ENCODE measurements around the gene ZNF888. TPM values are rescaled to one million over a fixed set of nuclear protein-coding genes. Genes with fewer than 3 reads are reported as not detected.

ZNF888 gene
- polyA plus RNA-seq, 2 of the 4 experiments (the other 2 are of a cell fraction): not detected

DNA sequence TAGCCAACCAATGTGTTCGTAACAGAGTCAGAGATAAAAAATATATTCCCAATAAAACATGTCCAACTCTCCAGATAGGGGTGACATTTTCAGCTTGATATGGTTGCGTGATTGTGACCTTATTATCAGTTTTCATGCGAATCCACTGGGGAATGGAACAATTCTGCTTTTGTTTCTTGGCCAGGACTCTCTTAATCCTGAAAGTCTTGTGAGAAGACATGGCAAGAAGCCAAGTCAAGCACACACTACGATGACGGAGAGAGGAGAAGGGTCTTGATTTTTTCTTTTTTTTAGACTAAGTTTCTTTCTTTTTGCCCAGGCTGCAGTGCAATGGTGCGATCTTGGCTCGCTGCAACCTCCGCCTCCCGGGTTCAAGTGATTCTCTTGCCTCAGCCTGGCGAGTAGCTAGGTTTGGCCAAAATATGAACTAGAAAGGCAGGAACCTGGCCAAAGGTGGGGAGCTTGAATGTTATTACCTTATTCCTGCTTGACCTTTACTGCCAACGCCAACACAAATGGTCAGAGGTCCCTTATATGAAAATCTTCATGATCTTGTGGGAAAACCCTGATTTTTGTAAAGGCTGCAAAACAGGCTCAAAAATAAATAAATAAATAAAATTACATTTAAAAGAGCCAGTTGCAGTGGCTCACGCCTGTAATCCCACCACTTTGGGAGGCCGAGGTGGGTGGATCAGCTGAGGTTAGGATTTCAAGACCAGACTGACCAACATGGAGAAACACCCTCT lies 25.0 kb upstream of the ZNF888 start:
- H3K27ac ChIP-seq: no peak overlapping the region
- ATAC-seq (no peak), DNase-seq (ENCODE audit: low read depth in 1 of 2, low spot score in 1 of 2) (no peak), FAIRE-seq (no peak)
- no peak overlapping the region for H3K4me3 ChIP-seq
- ChIA-PET POLR2A (no interaction called here), CTCF (interaction anchor here (0.6 kb wide), 1 partner anchor 804 kb away, joined by 3 read pairs; no protein-coding TSS in a partner anchor)
- H3K4me1 ChIP-seq: no peaks in the 10 kb centered on the region
- 53% methylated on average over 13 of the region's 13 CpGs for WGBS (ENCODE audit: missing lambda C conversion rate)
- peaks cover 68% of the 10 kb centered on the region for H3K9me3 ChIP-seq
- H3K4me2 ChIP-seq: no peak overlapping the region
- TF ChIP-seq MYC (IDR thresholded peaks at IDR 0.05; ENCODE audit: borderline replicate concordance, low read length) (no peak), RCOR1 (IDR thresholded peaks at IDR 0.05; ENCODE audit: low read depth, low read length) (no peak), TFCP2L1 (CRISPR knock-in tag; IDR thresholded peaks at IDR 0.05) (no peak), EHF (CRISPR knock-in tag; IDR thresholded peaks at IDR 0.05) (no peak), NR3C1 (IDR thresholded peaks at IDR 0.05) (no peak), HEYL (CRISPR knock-in tag; IDR thresholded peaks at IDR 0.05) (no peak)
- TF ChIP-seq, protein P1, sequence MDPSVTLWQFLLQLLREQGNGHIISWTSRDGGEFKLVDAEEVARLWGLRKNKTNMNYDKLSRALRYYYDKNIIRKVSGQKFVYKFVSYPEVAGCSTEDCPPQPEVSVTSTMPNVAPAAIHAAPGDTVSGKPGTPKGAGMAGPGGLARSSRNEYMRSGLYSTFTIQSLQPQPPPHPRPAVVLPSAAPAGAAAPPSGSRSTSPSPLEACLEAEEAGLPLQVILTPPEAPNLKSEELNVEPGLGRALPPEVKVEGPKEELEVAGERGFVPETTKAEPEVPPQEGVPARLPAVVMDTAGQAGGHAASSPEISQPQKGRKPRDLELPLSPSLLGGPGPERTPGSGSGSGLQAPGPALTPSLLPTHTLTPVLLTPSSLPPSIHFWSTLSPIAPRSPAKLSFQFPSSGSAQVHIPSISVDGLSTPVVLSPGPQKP (IDR thresholded peaks at IDR 0.05; ENCODE audit: low read depth, low read length): no peak
- TF ChIP-seq, protein P2, sequence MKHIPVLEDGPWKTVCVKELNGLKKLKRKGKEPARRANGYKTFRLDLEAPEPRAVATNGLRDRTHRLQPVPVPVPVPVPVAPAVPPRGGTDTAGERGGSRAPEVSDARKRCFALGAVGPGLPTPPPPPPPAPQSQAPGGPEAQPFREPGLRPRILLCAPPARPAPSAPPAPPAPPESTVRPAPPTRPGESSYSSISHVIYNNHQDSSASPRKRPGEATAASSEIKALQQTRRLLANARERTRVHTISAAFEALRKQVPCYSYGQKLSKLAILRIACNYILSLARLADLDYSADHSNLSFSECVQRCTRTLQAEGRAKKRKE (CRISPR knock-in tag; IDR thresholded peaks at IDR 0.05; ENCODE audit: low read depth): no peak
- TF ChIP-seq, protein P3, sequence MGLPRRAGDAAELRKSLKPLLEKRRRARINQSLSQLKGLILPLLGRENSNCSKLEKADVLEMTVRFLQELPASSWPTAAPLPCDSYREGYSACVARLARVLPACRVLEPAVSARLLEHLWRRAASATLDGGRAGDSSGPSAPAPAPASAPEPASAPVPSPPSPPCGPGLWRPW (IDR thresholded peaks at IDR 0.05): no peak
- TF ChIP-seq, protein P4, sequence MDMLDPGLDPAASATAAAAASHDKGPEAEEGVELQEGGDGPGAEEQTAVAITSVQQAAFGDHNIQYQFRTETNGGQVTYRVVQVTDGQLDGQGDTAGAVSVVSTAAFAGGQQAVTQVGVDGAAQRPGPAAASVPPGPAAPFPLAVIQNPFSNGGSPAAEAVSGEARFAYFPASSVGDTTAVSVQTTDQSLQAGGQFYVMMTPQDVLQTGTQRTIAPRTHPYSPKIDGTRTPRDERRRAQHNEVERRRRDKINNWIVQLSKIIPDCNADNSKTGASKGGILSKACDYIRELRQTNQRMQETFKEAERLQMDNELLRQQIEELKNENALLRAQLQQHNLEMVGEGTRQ (IDR thresholded peaks at IDR 0.05): no peak

DNA sequence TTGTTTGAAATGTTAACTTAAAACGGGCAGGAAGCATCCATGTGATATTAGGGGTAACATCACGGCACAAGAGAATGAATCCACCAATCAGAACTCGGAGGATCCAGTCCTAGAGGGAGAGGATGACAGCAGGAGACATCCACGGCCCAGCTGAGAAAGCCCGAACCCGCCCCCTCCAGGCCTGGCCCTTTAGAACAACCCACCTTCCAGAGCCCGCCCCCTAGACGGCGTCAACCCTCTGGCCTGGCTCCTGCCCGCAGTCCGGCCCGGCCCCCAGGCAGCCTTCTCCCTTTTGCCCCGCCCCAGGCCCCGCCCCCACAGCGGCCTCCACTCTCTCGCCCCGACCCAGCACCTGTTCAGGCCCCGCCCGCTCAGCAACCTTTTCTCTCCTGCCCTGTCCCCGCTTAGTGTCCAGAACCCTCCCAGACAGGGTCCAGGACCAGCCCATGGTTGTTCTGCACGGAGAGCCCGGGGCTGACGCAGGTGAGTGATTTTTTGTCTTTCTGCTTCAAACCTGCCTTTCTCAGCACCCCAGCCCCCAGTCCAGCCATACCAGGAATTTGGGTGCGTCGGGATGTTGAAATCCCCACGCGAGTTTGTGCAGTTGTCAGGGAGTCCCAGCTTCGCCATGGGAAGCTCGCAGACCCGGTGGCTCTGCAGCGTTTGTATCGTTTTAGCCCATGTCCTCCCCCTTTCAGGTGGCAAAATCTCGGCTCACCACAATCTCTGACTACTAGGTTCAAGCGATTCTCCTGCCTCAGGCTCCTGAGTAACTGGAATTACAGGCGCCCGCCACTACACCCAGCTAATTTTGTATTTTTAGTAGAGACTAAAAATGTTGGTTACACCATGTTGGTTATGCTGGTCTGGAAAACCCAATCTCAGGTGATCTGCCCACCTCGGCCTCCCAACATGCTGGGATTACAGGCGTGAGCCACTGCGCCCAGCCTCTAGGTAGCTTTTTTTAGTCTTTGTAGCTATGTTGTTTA lies 23.4 kb upstream of the ZNF888 start:
- 27% methylated on average over 29 of the region's 39 CpGs for WGBS (ENCODE audit: missing lambda C conversion rate)
- H3K4me3 ChIP-seq: no peak overlapping the region

More for the DNA sequence above, 23.4 kb upstream of the ZNF888 start:
- TF ChIP-seq ZFP36 (IDR thresholded peaks at IDR 0.05; ENCODE audit: borderline replicate concordance, partially characterized antibody) (no peak), EP300 (IDR thresholded peaks at IDR 0.05) (no peak), FOSB (CRISPR knock-in tag; IDR thresholded peaks at IDR 0.05) (no peak), KDM5A (IDR thresholded peaks at IDR 0.05) (no peak), RNF2 (IDR thresholded peaks at IDR 0.05; ENCODE audit: borderline replicate concordance, low read depth) (no peak), ZNF302 (CRISPR knock-in tag; IDR thresholded peaks at IDR 0.05) (no peak), RAD21 (conservative IDR thresholded peaks at IDR 0.05 in 1 of 2, IDR thresholded peaks at IDR 0.05 in 1 of 2) (no peak), CHD4 (IDR thresholded peaks at IDR 0.05; ENCODE audit: borderline replicate concordance) (no peak), TFCP2L1 (CRISPR knock-in tag; IDR thresholded peaks at IDR 0.05) (no peak), PHF8 (IDR thresholded peaks at IDR 0.05; ENCODE audit: borderline replicate concordance, low read depth) (no peak), HEYL (CRISPR knock-in tag; IDR thresholded peaks at IDR 0.05) (no peak), SREBF2 (IDR thresholded peaks at IDR 0.05) (no peak), RARB (CRISPR knock-in tag; IDR thresholded peaks at IDR 0.05) (no peak), JUNB (IDR thresholded peaks at IDR 0.05) (no peak), BHLHE40 (IDR thresholded peaks at IDR 0.05; ENCODE audit: low read depth, low read length) (no peak)
- TF ChIP-seq, protein P5, sequence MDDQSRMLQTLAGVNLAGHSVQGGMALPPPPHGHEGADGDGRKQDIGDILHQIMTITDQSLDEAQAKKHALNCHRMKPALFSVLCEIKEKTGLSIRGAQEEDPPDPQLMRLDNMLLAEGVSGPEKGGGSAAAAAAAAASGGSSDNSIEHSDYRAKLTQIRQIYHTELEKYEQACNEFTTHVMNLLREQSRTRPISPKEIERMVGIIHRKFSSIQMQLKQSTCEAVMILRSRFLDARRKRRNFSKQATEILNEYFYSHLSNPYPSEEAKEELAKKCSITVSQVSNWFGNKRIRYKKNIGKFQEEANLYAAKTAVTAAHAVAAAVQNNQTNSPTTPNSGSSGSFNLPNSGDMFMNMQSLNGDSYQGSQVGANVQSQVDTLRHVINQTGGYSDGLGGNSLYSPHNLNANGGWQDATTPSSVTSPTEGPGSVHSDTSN (IDR thresholded peaks at IDR 0.05): no peak
- TF ChIP-seq, protein P1 (IDR thresholded peaks at IDR 0.05; ENCODE audit: low read depth, low read length): no peak
- FAIRE-seq (no peak), DNase-seq (ENCODE audit: low read depth in 1 of 2, low spot score in 1 of 2) (no peak), ATAC-seq (no peak)
- ChIA-PET POLR2A (no interaction called here), CTCF (no interaction called here)
- H3K4me2 ChIP-seq: no peak overlapping the region
- H3K4me1 ChIP-seq: no peaks in the 10 kb centered on the region
- peaks cover 67% of the 10 kb centered on the region for H3K9me3 ChIP-seq
- H3K27ac ChIP-seq: no peak overlapping the region
